NCI-H345 treated with DMSO at 0.1 percent for 48 hours (cell line): ENCODE results near the gene SMAP1.
"Not testable (repeated sequence)": the region's sequence is repeated elsewhere in the genome, so short reads cannot be mapped to it uniquely, and the experiment has no call there.

Experiments
- DNase-seq: peaks from one replicate; lab custom pipeline; 2025; ENCODE audit not compliant: unreplicated experiment; lab: John Stamatoyannopoulos, UW

The SMAP1 gene

DNA sequence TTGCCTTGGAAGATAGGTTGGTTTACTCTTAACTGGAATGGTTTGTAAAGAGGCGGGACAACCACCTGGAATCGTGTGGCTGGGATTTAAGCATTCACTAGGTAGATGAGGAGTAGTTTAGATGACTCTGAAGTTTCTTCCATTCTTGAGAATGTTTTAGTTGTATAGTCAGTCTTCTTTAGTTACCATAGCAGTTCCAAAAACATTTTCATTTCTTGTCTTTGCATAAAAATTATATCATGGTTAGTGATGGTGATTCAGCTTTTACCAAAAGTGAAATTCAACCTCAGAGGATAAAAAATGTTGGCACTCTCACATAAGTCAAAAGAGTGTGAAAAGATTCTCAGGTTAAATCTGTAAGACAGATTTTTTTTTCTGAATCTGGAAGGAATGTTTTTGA, 70.3 kb downstream of the SMAP1 start:
- DNase-seq = no peak

GRCh38 chr6:70739534-70739933, 71.9 kb downstream of the SMAP1 start:
- DNase-seq = no peak

DNA sequence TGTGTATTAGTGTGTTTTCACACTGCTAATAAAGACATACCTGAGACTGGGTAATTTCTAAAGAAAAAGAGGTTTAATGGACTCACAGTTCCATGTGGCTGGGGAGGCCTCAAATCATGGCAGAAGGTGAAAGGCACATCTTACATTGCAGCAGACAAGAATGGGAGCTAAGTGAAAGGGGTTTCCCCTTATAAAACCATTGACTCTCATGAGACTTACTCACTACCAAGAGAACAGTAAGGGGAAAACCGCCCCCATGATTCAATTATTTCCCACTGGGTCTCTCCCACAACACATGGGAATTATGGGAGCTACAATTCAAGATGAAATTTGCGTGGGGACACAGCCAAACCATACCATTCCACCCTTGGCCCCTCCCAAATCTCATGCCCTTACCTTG, 73.1 kb downstream of the SMAP1 start:
- DNase-seq = not testable (repeated sequence)

GRCh38 chr6:70742462-70742861, 74.8 kb downstream of the SMAP1 start:
- not testable (repeated sequence) for DNase-seq

GRCh38 chr6:70753870-70754380, 86.2 kb downstream of the SMAP1 start:
- DNase-seq = no peak

DNA sequence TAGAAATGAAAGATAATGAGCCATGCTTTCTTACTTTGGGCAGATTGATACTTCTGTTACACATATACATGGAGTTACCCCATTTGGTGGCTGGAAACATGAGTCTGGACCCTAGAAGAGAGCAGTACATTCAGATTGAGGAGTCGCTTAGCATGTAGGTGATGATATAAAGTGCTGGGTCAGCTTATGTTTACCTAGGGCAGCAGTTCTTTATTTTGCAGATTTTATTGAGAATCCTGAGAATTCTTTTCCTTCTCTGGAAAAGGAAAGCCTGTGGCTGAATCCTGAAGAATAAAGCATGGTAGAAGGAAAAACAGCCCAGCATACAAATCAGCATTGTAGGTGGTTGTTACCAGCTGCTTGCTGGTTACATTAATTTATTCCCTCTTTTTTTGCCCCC, 91.2 kb downstream of the SMAP1 start:
- no peak for DNase-seq

GRCh38 chr6:70763754-70764510, 96.2 kb downstream of the SMAP1 start:
- no peak for DNase-seq

DNA sequence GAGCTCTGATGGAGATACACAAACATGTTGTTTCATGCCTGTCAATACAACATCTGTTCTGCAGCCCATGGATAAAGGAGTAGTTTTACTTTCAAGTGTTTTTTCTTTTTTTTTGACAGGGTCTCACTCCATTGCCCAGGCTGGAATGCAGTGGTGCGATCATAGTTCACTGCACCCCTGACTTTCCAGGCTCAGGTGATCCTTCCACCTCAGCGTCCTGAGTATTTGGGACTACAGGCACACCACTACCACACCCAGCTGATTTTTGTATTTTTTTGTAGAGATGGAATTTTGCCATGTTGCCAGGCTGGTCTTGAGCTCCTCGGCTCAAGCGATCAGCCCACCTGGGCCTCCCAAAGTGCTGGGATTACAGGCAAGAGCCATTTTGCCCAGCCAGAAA, 97.0 kb downstream of the SMAP1 start:
- no peak for DNase-seq

DNA sequence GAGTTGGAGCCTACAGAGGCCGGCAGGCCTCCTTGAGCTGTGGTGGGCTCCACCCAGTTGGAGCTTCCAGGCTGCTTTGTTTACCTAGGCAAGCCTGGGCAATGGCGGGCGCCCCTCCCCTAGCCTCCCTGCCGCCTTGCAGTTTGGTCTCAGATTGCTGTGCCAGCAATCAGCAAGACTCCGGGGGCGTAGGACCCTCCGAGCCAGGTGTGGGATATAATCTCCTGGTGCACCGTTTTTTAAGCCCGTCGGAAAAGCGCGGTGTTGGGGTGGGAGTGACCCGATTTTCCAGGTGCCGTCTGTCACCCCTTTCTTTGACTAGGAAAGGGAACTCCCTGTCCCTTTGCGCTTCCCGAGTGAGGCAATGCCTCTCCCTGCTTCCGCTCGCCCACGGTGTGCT, 103.7 kb downstream of the SMAP1 start:
- not testable (repeated sequence) for DNase-seq

- no peak for DNase-seq
Observed at GRCh38 chr6:70779934-70780333, 112.3 kb downstream of the SMAP1 start.

- no peak for DNase-seq
Observed at GRCh38 chr6:70790483-70791224, 123.0 kb downstream of the SMAP1 start.

DNA sequence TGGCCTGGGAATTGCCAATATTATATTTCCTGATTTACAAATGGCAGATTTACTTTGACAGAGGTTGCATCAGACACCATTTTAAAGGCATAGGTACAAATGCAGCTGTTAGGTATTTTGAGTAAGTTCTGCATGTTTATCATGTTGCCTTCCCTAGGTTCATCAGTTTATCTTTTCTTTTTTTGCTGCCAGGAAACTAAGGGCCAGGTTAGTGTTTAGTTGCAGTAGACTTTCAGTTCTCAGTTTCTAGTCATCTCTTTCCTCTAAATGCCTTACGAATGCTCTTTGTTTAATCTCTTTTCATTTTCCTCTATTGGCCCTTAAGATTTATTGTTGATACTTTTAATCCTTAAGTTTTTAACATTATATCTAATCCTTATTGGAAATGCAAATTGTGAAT, 129.9 kb downstream of the SMAP1 start:
- DNase-seq = no peak

GRCh38 chr6:70806086-70806485, 138.4 kb downstream of the SMAP1 start:
- no peak for DNase-seq

- no peak for DNase-seq
Observed at GRCh38 chr6:70811788-70812187, 144.1 kb downstream of the SMAP1 start.

DNA sequence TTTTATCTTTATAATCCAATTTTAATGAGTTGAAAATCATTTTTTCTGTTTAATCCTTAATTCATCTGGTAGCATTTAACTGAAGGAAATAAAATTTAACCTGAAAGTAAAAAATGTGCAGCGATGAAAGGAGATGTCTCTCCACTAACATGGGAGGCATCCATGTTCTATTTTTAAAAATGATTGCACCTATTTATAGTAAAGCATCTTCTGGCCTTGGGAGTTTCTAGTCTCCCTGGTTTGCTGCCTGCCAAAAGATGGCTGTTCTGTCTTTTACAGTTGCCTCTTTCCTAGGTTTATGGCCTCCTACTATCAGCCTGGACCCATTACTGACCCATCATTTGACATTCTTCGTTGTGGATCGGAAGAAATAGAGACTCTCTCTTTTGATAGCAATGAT, 146.2 kb downstream of the SMAP1 start:
- DNase-seq = no peak

DNA sequence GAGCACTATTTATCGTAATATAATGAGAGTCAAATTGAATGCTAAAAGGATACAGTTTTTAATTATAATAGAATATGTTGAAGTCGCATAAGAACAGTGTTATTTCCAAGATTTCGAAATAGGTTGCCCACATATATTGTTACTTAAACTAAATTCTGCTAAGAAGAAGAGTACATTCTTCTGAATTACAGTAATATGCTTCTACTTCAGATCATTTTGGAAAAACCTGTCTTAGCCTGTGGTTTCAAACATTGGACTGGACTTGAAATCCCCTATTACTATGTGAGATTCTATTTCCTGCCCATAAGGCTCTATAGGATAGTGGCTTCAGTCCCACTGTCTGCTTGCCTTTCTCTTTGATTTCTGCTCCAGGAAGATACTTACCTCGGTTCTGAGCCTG, 152.0 kb downstream of the SMAP1 start:
- DNase-seq = no peak

DNA sequence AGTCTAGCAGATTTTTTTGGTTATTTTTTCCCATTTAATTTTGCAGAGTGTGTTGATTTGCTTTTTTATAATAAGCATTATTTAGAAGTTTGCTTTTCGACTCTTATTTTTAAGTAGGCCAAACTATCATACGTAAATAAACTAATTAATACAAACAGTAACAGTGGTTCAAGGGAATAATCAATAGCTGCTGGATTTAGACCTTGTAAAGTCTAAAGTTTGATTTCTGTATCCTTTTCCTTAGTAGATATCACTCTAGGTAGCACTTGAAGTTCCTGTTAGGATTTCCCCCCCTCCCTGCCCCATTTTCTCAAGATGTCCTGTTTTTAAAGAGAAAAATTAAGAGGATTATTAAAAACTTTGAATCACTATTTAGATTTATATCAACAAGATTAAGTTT, 153.1 kb downstream of the SMAP1 start:
- DNase-seq = no peak

- no peak for DNase-seq
Observed at GRCh38 chr6:70821751-70822150, 154.1 kb downstream of the SMAP1 start.

GRCh38 chr6:70823651-70824050, 156.0 kb downstream of the SMAP1 start:
- DNase-seq = no peak

DNA sequence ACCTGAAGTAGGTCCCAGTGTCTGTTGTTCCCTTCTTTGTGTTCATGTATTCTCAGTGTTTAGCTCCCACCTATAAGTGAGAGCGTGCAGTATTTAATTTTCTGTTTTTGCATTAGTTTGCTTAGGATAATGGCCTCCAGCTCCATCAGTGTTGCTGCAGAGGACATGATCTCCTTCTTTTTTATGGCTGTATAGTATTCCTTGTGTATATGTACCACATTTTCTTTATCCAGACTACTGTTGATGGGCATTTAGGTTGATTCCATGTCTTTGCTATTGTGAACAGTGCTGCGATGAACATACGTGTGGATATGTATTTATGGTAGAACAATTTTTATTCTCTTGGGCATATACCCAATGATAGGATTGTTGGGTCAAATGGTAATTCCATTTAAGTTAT, 163.7 kb downstream of the SMAP1 start:
- DNase-seq = no peak

GRCh38 chr6:70834520-70834919, 166.8 kb downstream of the SMAP1 start:
- DNase-seq = no peak

DNA sequence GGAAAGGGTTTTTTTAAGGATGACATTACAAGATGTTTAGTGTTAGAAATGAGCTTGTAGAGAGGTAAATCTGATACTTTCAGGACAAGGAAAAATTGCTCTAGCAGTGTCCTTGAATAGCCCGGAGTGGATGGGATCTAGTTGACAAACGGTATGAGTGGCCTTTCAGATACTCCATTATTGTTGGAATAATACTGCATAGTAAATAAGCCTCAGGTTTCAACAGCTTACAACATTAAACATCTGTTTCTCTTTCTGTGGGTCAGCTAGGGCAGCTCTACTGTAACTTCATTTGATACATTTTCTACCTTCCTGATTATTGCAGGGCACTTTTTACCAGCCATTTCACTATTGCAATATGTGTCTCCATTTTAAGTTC, 171.2 kb downstream of the SMAP1 start:
- no peak for DNase-seq
